Urinary bladder (tissue), 4 donors: ENCODE data around the gene WRAP53. TPM values are rescaled to one million over a fixed set of nuclear protein-coding genes. Genes with fewer than 3 reads are reported as not detected.

Experiments used
- DNase-seq: peaks from one replicate; pipeline ENCODE4 v3.0.0-alpha.2; 2015; ENCODE audit errors: extremely low spot score
- H3K27ac ChIP-seq: one replicate; pipeline ENCODE4 v1.5.1; 2013; ENCODE audit warnings: low read depth, mild to moderate bottlenecking, moderate library complexity
- H3K36me3 ChIP-seq: one replicate; pipeline ENCODE4 v1.6.1; 2013; ENCODE audit warnings: mild to moderate bottlenecking, moderate library complexity; ENCODE audit not compliant: insufficient read depth
- H3K4me1 ChIP-seq: one replicate; pipeline ENCODE4 v1.6.1; 2013; ENCODE audit warnings: mild to moderate bottlenecking, moderate library complexity; ENCODE audit not compliant: insufficient read depth
- H3K4me3 ChIP-seq: one replicate; pipeline ENCODE4 v1.5.1; 2013; ENCODE audit warnings: low read depth, low read length
- WGBS: extraction: QIAGEN DNeasy Blood & Tissue Kit; methylation state at CpG from one replicate; pipeline ENCODE4 v1.1.7; 2013; 5-methylcytosine and 5-hydroxymethylcytosine counted together
- polyA plus RNA-seq: library from polyadenylated mRNA; stranded (reverse); fragments of 200-250 nt; gene quantifications from one replicate; pipeline ENCODE4 v1.2.3, GENCODE V29; 2013
- total RNA-seq: library from RNA; depleted of rRNA; stranded (reverse); fragments of >200 nt; gene quantifications from one replicate; pipeline ENCODE4 v1.2.3, GENCODE V29; 2014
- donor health status: healthy with polysubstance abuse.
- donor health status: healthy.

WRAP53 gene
- total and polyA plus RNA-seq, 2 donors: 4.1 to 7.7 TPM

- Histone ChIP-seq H3K4me3 (no peak overlapping the region), H3K36me3 (no peaks in the 10 kb centered on the region), H3K27ac (no peak overlapping the region), H3K4me1 (no peaks in the 10 kb centered on the region)
- WGBS: 30% methylated on average over 4 of the region's 4 CpGs
- DNase-seq: no peak
Measured at GRCh38 chr17:7720125-7720524, 31.8 kb downstream of the WRAP53 start.

- Histone ChIP-seq H3K27ac (no peak overlapping the region), H3K4me1 (no peaks in the 10 kb centered on the region), H3K36me3 (no peaks in the 10 kb centered on the region), H3K4me3 (no peak overlapping the region)
- 61% methylated on average over 2 of the region's 2 CpGs for WGBS
- no peak for DNase-seq
Measured at GRCh38 chr17:7721612-7722011, 33.3 kb downstream of the WRAP53 start.

GRCh38 chr17:7727886-7728285, 39.6 kb downstream of the WRAP53 start:
- no peak for DNase-seq
- WGBS: 41% methylated on average over 3 of the region's 3 CpGs
- Histone ChIP-seq H3K4me3 (no peak overlapping the region), H3K4me1 (no peaks in the 10 kb centered on the region), H3K36me3 (no peaks in the 10 kb centered on the region), H3K27ac (no peak overlapping the region)

- no peaks in the 10 kb centered on the region for H3K36me3 ChIP-seq
- no peak for DNase-seq
- no peak overlapping the region for H3K27ac ChIP-seq
- H3K4me3 ChIP-seq: no peak overlapping the region
- 63% methylated on average over 1 of the region's 1 CpG for WGBS
- H3K4me1 ChIP-seq: no peaks in the 10 kb centered on the region
Measured at GRCh38 chr17:7729816-7730215, 41.5 kb downstream of the WRAP53 start.

- DNase-seq: no peak
- Histone ChIP-seq H3K27ac (no peak overlapping the region), H3K36me3 (no peaks in the 10 kb centered on the region), H3K4me1 (no peaks in the 10 kb centered on the region), H3K4me3 (no peak overlapping the region)
- 85% methylated on average over 14 of the region's 14 CpGs for WGBS
Measured at GRCh38 chr17:7732981-7733539, 44.8 kb downstream of the WRAP53 start.

- 81% methylated on average over 5 of the region's 5 CpGs for WGBS
- H3K4me3 ChIP-seq: no peak overlapping the region
- no peak overlapping the region for H3K27ac ChIP-seq
- H3K4me1 ChIP-seq: no peaks in the 10 kb centered on the region
- DNase-seq: no peak
- H3K36me3 ChIP-seq: no peaks in the 10 kb centered on the region
Measured at GRCh38 chr17:7737601-7738000, 49.3 kb downstream of the WRAP53 start.

GRCh38 chr17:7739746-7740145, 51.5 kb downstream of the WRAP53 start:
- Histone ChIP-seq H3K4me1 (no peaks in the 10 kb centered on the region), H3K4me3 (no peak overlapping the region), H3K36me3 (no peaks in the 10 kb centered on the region), H3K27ac (no peak overlapping the region)
- WGBS: 71% methylated on average over 14 of the region's 14 CpGs
- no peak for DNase-seq

GRCh38 chr17:7740481-7741001, 52.3 kb downstream of the WRAP53 start:
- no peak for DNase-seq
- no peaks in the 10 kb centered on the region for H3K4me1 ChIP-seq
- no peak overlapping the region for H3K4me3 ChIP-seq
- no peaks in the 10 kb centered on the region for H3K36me3 ChIP-seq
- no peak overlapping the region for H3K27ac ChIP-seq
- WGBS: 75% methylated on average over 42 of the region's 42 CpGs

- no peak overlapping the region for H3K4me3 ChIP-seq
- no peak for DNase-seq
- no peaks in the 10 kb centered on the region for H3K4me1 ChIP-seq
- WGBS: 58% methylated on average over 10 of the region's 10 CpGs
- no peak overlapping the region for H3K27ac ChIP-seq
- H3K36me3 ChIP-seq: no peaks in the 10 kb centered on the region
Measured at GRCh38 chr17:7742729-7743128, 54.5 kb downstream of the WRAP53 start.

- Histone ChIP-seq H3K27ac (no peak overlapping the region), H3K4me3 (no peak overlapping the region), H3K36me3 (no peaks in the 10 kb centered on the region), H3K4me1 (no peaks in the 10 kb centered on the region)
- DNase-seq: no peak
- 46% methylated on average over 8 of the region's 8 CpGs for WGBS
Measured at GRCh38 chr17:7744416-7744815, 56.1 kb downstream of the WRAP53 start.

- Histone ChIP-seq H3K36me3 (no peaks in the 10 kb centered on the region), H3K4me1 (no peaks in the 10 kb centered on the region), H3K4me3 (no peak overlapping the region), H3K27ac (no peak overlapping the region)
- WGBS: 71% methylated on average over 7 of the region's 7 CpGs
- DNase-seq: no peak
Measured at GRCh38 chr17:7745748-7746470, 57.6 kb downstream of the WRAP53 start.

- peak; percentile 37 for DNase-seq
- 18% methylated on average over 4 of the region's 4 CpGs for WGBS
Measured at GRCh38 chr17:7747635-7748071, 59.4 kb downstream of the WRAP53 start.

GRCh38 chr17:7748076-7748775, 59.9 kb downstream of the WRAP53 start:
- peak; percentile 41 for DNase-seq
- peak overlapping the region; percentile 16 for H3K27ac ChIP-seq
- 42% methylated on average over 10 of the region's 10 CpGs for WGBS
- no peaks in the 10 kb centered on the region for H3K4me1 ChIP-seq
- H3K36me3 ChIP-seq: no peaks in the 10 kb centered on the region
- no peak overlapping the region for H3K4me3 ChIP-seq

More at GRCh38 chr17:7747635-7748071, 59.4 kb downstream of the WRAP53 start:
- no peaks in the 10 kb centered on the region for H3K36me3 ChIP-seq
- H3K27ac ChIP-seq: peak overlapping the region; percentile 16
- no peaks in the 10 kb centered on the region for H3K4me1 ChIP-seq
- H3K4me3 ChIP-seq: no peak overlapping the region
